Activated B cell treated with CpG ODN at 0.5 μM for 24 hours (primary cell): Measurements from ENCODE around the gene SRCIN1. TPM values are rescaled to one million over a fixed set of nuclear protein-coding genes. Genes with fewer than 3 reads are reported as not detected.

Experiments
- ATAC-seq: fragments of 200-7000 bp; cut with Tn5 transposase; one replicate; pipeline ENCODE4 v1.10.0; 2021; ENCODE audit warnings: low read depth, mild to moderate bottlenecking, moderate library complexity
- CTCF ChIA-PET: fragments of 350-600 bp; sonication (Branson Sonifier 250); formaldehyde crosslinking; loops from one replicate; lab custom pipeline; 2021; ENCODE audit warnings: antibody characterized with exemption; lab: Charles Lee
- POLR2A ChIA-PET: fragments of 350-600 bp; sonication (Branson Sonifier 250); formaldehyde crosslinking; loops from one replicate; lab custom pipeline; 2021; ENCODE audit warnings: antibody characterized with exemption; lab: Charles Lee
- DNase-seq: peaks from one replicate; pipeline ENCODE4 v3.0.0; 2022
- H3K27ac Mint-ChIP-seq: one replicate; pipeline ENCODE4 v1.8.0; 2020; ENCODE audit warnings: mixed read lengths
- H3K27me3 Mint-ChIP-seq: one replicate; pipeline ENCODE4 v1.8.0; 2021; ENCODE audit warnings: mixed read lengths
- H3K36me3 Mint-ChIP-seq: one replicate; pipeline ENCODE4 v1.8.0; 2021; ENCODE audit warnings: low read depth, mixed read lengths
- H3K4me1 Mint-ChIP-seq: one replicate; pipeline ENCODE4 v1.8.0; 2021; ENCODE audit warnings: mixed read lengths
- H3K4me3 Mint-ChIP-seq: one replicate; pipeline ENCODE4 v1.8.0; 2020; ENCODE audit warnings: mild to moderate bottlenecking, mixed read lengths
- H3K9me3 Mint-ChIP-seq: one replicate; pipeline ENCODE4 v1.8.0; 2020; ENCODE audit warnings: mixed read lengths
- intact Hi-C: fragments of 100-400 bp; cut with micrococcal nuclease; formaldehyde crosslinking; loops from one replicate; pipeline ENCODE4 v1.15.1; 2024
- total RNA-seq: library from RNA; stranded (reverse); gene quantifications from 2 replicates; pipeline ENCODE4 v1.2.3, GENCODE V29; 2022
- TF ChIP-seq, protein P1 (sequence below): fragments of 200-600 bp; IDR thresholded peaks from one replicate; pipeline ENCODE4 v1.8.0; 2022; ENCODE audit warnings: antibody characterized with exemption, mild to moderate bottlenecking

SRCIN1 gene
- total RNA-seq, 1 donor from 2014 or later = 0.35 TPM

DNA sequence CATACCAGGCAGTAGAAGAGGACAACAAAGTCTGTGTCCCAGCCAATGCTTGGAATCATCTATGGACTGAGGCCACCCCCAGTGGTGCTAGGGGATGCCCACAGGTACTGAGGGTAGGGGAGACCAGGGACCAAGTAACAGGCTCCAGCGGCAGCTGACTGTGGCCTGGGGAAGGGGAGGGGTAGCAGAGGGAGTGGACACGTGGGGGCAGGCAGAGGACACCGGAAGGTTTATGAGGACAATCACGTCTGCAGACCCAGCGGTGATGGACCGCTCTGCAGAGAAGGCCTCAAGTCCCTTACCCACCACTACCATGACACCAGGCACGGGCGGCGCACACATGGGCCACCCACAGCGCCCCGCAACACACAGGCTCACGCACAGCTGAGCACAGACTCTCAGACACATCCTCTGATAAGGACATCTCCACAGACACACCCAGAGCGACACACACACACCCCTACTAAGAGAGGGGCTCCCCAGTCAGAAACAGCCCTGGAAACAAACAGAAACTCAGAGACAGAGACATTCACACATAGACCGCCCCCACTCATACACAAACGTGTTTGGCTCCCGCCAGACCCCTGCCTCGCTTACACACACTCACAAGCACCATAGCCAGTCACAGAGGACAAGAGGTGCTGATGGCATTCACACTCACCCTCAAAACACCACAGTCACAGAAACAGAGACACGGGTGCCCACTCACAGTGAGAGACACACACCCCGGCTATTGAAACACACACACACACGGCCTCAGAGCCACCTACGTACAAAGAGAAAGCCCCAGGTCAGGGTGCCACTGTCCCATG, 35.8 kb downstream of the SRCIN1 start:
- intact Hi-C loops = no loop called here
- Mint-ChIP-seq H3K4me3 (no peak overlapping the region), H3K9me3 (no peaks in the 10 kb centered on the region), H3K27me3 (peaks cover 77% of the 10 kb centered on the region), H3K4me1 (peaks cover 15% of the 10 kb centered on the region), H3K27ac (no peak overlapping the region), H3K36me3 (no peaks in the 10 kb centered on the region)
- DNase-seq (no peak), ATAC-seq (no peak)
- POLR2A ChIA-PET = no interaction called here
- CTCF ChIA-PET = no interaction called here
- TF ChIP-seq, protein P1, sequence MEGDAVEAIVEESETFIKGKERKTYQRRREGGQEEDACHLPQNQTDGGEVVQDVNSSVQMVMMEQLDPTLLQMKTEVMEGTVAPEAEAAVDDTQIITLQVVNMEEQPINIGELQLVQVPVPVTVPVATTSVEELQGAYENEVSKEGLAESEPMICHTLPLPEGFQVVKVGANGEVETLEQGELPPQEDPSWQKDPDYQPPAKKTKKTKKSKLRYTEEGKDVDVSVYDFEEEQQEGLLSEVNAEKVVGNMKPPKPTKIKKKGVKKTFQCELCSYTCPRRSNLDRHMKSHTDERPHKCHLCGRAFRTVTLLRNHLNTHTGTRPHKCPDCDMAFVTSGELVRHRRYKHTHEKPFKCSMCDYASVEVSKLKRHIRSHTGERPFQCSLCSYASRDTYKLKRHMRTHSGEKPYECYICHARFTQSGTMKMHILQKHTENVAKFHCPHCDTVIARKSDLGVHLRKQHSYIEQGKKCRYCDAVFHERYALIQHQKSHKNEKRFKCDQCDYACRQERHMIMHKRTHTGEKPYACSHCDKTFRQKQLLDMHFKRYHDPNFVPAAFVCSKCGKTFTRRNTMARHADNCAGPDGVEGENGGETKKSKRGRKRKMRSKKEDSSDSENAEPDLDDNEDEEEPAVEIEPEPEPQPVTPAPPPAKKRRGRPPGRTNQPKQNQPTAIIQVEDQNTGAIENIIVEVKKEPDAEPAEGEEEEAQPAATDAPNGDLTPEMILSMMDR = no peak

DNA sequence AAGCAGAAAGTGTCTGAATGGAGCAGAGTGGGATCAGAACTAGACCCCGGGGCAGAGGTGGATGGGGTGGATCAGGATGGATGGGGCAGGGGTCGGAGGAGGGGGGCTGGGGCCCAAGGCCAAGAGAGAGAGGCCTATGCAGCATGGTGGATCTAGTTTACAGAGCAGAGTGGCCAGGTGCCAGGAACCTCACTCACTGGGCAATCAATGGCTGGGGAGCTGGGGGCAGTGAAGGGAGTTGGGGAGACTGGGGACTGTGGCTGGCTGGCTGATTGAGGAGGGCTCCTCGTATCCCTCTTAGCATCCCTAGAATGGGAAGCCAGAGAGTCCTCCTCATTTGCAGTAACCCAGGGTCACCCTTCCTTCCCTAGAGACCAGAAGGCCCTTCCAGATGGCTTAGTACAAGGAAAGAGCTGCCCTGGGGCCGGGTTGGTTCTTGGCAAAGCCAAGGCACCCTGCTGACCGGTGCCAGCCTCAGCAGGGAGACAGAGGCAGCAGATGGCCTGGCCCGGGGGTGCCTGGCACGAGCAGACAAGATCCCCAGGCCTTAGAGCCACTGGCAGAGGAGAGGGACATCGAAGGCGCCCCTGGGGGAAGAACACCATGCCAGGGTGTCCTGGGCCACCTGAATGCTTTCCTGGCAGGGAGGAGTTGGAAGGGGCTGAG, 36.8 kb downstream of the SRCIN1 start:
- intact Hi-C loops = no loop called here
- Mint-ChIP-seq H3K36me3 (no peaks in the 10 kb centered on the region), H3K27me3 (peaks cover 74% of the 10 kb centered on the region), H3K4me3 (no peak overlapping the region), H3K4me1 (peaks cover 17% of the 10 kb centered on the region), H3K9me3 (no peaks in the 10 kb centered on the region), H3K27ac (no peak overlapping the region)
- TF ChIP-seq, protein P1 = no peak
- POLR2A ChIA-PET = no interaction called here
- ATAC-seq (no peak), DNase-seq (no peak)
- CTCF ChIA-PET = no interaction called here

DNA sequence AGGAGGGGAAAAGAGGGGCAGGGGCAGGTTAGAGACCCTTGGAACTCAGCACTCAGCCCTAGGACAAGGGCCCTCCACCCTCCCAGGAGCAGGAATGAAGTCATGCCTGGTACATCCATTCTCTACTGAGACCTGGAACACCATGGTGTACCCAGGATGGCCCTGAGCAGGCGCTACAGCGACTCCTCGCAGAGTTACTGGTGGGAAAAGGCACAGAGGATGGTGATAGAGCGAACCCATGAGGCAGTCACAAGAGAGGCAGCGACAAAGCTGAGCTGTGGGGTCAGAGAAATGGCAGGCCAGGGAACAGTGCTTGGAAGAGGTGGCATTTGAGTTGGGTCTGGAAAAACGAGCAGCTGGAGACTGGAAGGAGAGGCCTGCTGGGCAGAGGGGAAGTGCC, 37.5 kb downstream of the SRCIN1 start:
- DNase-seq = no peak
- ChIA-PET CTCF (no interaction called here), POLR2A (no interaction called here)
- Mint-ChIP-seq H3K36me3 (no peaks in the 10 kb centered on the region), H3K27ac (no peak overlapping the region), H3K4me3 (no peak overlapping the region), H3K4me1 (peaks cover 16% of the 10 kb centered on the region), H3K27me3 (peaks cover 71% of the 10 kb centered on the region), H3K9me3 (no peaks in the 10 kb centered on the region)
- TF ChIP-seq, protein P1 = no peak
- intact Hi-C loops = no loop called here
- ATAC-seq = no peak

DNA sequence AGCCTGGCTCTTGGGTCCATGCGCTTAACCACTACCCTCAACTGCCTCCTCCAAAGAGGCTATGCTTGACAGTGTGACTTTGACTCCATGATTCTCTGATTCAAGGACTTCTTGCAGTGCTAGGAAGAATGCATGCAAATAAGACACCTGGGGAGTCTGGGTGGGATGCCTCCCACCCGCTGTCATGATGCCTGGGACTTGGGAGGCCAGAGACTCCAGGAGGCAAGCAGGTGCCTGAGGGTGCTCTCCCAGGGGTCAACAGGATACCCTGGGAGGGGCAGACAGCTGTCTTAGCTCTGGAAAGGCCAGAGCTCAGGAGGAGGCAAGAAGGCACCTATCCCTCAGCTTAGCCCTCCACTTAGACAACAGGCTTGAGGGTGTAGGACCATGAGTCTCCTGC, 38.4 kb downstream of the SRCIN1 start:
- TF ChIP-seq, protein P1 = no peak
- no peak for DNase-seq
- intact Hi-C loops = no loop called here
- no peak overlapping the region for H3K4me3 Mint-ChIP-seq
- no peak for ATAC-seq
- H3K4me1 Mint-ChIP-seq = peaks cover 14% of the 10 kb centered on the region
- ChIA-PET POLR2A (no interaction called here), CTCF (no interaction called here)
- peaks cover 72% of the 10 kb centered on the region for H3K27me3 Mint-ChIP-seq
- no peaks in the 10 kb centered on the region for H3K36me3 Mint-ChIP-seq
- no peaks in the 10 kb centered on the region for H3K9me3 Mint-ChIP-seq
- H3K27ac Mint-ChIP-seq = no peak overlapping the region

DNA sequence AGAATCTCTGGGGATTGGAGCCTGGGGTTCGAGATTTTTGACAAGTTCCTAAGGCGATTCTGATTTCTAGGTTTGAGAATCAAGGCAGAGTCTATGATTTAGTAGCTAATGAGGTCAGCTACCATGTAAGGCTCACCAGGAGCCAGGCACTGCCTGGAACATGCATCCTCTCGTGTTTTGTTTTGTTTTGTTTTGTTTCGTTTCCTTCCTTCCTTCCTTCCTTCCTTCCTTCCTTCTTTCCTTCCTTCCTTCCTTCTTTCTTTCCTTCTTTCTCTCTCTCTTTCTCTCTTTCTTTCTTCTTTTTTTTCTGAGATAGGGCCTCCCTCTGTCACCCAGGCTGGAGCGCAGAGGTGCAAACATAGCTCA, 39.1 kb downstream of the SRCIN1 start:
- Mint-ChIP-seq H3K27ac (no peak overlapping the region), H3K27me3 (peaks cover 71% of the 10 kb centered on the region)
- intact Hi-C loops = no loop called here

More for the DNA sequence above, 39.1 kb downstream of the SRCIN1 start:
- H3K36me3 Mint-ChIP-seq = no peaks in the 10 kb centered on the region
- DNase-seq = no peak
- no peak overlapping the region for H3K4me3 Mint-ChIP-seq
- no peak for ATAC-seq
- no peaks in the 10 kb centered on the region for H3K9me3 Mint-ChIP-seq
- TF ChIP-seq, protein P1 = no peak
- ChIA-PET POLR2A (no interaction called here), CTCF (no interaction called here)
- peaks cover 12% of the 10 kb centered on the region for H3K4me1 Mint-ChIP-seq
